HepG2 (cell line): Measurements from ENCODE around the gene GP1BA. TPM values are rescaled to one million over a fixed set of nuclear protein-coding genes. Genes with fewer than 3 reads are reported as not detected.

Experiments used
- ARNT2 ChIP-seq: sonication (generic); formaldehyde crosslinking; IDR thresholded peaks from 2 replicates; pipeline ENCODE4 v1.8.0; 2022; ENCODE audit warnings: mild to moderate bottlenecking, low read depth, missing genetic modification reagents, moderate library complexity
- FOXA3 ChIP-seq: IDR thresholded peaks from 2 replicates; pipeline ENCODE4 v1.6.1; 2016; ENCODE audit warnings: missing genetic modification reagents, missing compliant biosample characterization
- IKZF5 ChIP-seq: IDR thresholded peaks from 2 replicates; pipeline ENCODE4 v1.6.1; 2018; ENCODE audit warnings: missing genetic modification reagents, mild to moderate bottlenecking, missing compliant biosample characterization
- NPAS2 ChIP-seq: sonication (generic); formaldehyde crosslinking; IDR thresholded peaks from 2 replicates; pipeline ENCODE4 v1.8.0; 2022; ENCODE audit warnings: mild to moderate bottlenecking, missing genetic modification reagents, borderline replicate concordance
- SOX13 ChIP-seq, 3 experiments: fragments of 450-650 bp in 1 of 3; sonication (generic) in 1 of 3; formaldehyde crosslinking in 1 of 3; IDR thresholded peaks in 2 of 3; conservative IDR thresholded peaks in 1 of 3; 2 replicates each; pipeline versions ENCODE4 v1.5.0 to v1.6.1; 2016 to 2020; ENCODE audit warnings: antibody characterized with exemption in 1 of 3, mild to moderate bottlenecking in 1 of 3, missing compliant biosample characterization in 1 of 3, missing genetic modification reagents in 1 of 3, moderate library complexity in 1 of 3
- ZBED4 ChIP-seq: sonication (generic); formaldehyde crosslinking; IDR thresholded peaks from 2 replicates; pipeline ENCODE4 v1.4.0; 2020; ENCODE audit warnings: missing genetic modification reagents, borderline replicate concordance
- ZNF382 ChIP-seq: sonication (generic); formaldehyde crosslinking; IDR thresholded peaks from 2 replicates; pipeline ENCODE4 v1.5.0; 2020; ENCODE audit warnings: missing genetic modification reagents, mild to moderate bottlenecking, borderline replicate concordance
- ZNF550 ChIP-seq: sonication (generic); formaldehyde crosslinking; IDR thresholded peaks from 2 replicates; pipeline ENCODE4 v1.4.0; 2020; ENCODE audit warnings: mild to moderate bottlenecking, missing genetic modification reagents, borderline replicate concordance
- ZNF816 ChIP-seq: sonication (generic); formaldehyde crosslinking; IDR thresholded peaks from 2 replicates; pipeline ENCODE4 v1.8.0; 2022; ENCODE audit warnings: missing genetic modification reagents, mild to moderate bottlenecking, borderline replicate concordance
- ZSCAN5A ChIP-seq: sonication (generic); formaldehyde crosslinking; IDR thresholded peaks from 2 replicates; pipeline ENCODE4 v1.8.0; 2022; ENCODE audit warnings: mild to moderate bottlenecking, missing genetic modification reagents, borderline replicate concordance
- polyA plus RNA-seq, 8 experiments: library from polyadenylated mRNA; depleted of rRNA in 3 of 8; stranded (reverse) in 7 of 8; unstranded in 1 of 8; fragments of >200 nt; fragmentation: Illumina TruSeq in 4 of 8; extraction: Trizol in 4 of 8; gene quantifications; 2 replicates each; pipeline versions ENCODE4 v1.2.1 to v1.2.3, GENCODE V29; 2011 to 2016; ENCODE audit warnings: low read depth in 4 of 8, missing spikeins in 1 of 8, mixed read lengths in 1 of 8; ENCODE audit not compliant: insufficient read depth in 1 of 8
- total RNA-seq, 5 experiments: library from RNA; depleted of rRNA; stranded (reverse); fragments of >200 nt; fragmentation: Illumina TruSeq; extraction: Trizol; gene quantifications; 2 replicates each; pipeline ENCODE4 v1.2.3, GENCODE V29; 2016; ENCODE audit warnings: low read depth in 1 of 5
- TF ChIP-seq, protein P1 (sequence below): sonication (generic); formaldehyde crosslinking; IDR thresholded peaks from 2 replicates; pipeline ENCODE4 v1.4.0; 2020; ENCODE audit warnings: mild to moderate bottlenecking, missing genetic modification reagents
- TF ChIP-seq, protein P2 (sequence below): IDR thresholded peaks from 2 replicates; pipeline ENCODE4 v1.6.1; 2016; ENCODE audit warnings: low read depth, borderline replicate concordance
- TF ChIP-seq, protein P3 (sequence below): sonication (generic); formaldehyde crosslinking; IDR thresholded peaks from 2 replicates; pipeline ENCODE4 v1.4.0; 2020; ENCODE audit warnings: mild to moderate bottlenecking, missing genetic modification reagents, borderline replicate concordance

The GP1BA gene
- total and polyA plus RNA-seq, 2 of the 13 experiments (the other 11 are each of a cell fraction or from before 2014, with no cell fraction given): not detected

GRCh38 chr17:4908301-4908700 lies 23.8 kb upstream of the GP1BA start (continued):
- TF ChIP-seq NPAS2 (CRISPR knock-in tag) (no peak), ZNF816 (CRISPR knock-in tag) (no peak), FOXA3 (peak; percentile 37; the same call in 1 of the 2 replicates), SOX13 (IDR thresholded peaks at IDR 0.05) (no peak), SOX13 (CRISPR knock-in tag; conservative IDR thresholded peaks at IDR 0.05 in 1 of 2, IDR thresholded peaks at IDR 0.05 in 1 of 2) (no peak), ZNF382 (CRISPR knock-in tag) (no peak), ZSCAN5A (CRISPR knock-in tag) (no peak), ARNT2 (CRISPR knock-in tag) (0 out of 2 replicates have a peak, but pooled peaks have one; percentile 57), IKZF5 (CRISPR knock-in tag) (peak; percentile 58; the same call in 1 of the 2 replicates), ZBED4 (CRISPR knock-in tag) (no peak), ZNF550 (CRISPR knock-in tag) (no peak)
- TF ChIP-seq, protein P1, sequence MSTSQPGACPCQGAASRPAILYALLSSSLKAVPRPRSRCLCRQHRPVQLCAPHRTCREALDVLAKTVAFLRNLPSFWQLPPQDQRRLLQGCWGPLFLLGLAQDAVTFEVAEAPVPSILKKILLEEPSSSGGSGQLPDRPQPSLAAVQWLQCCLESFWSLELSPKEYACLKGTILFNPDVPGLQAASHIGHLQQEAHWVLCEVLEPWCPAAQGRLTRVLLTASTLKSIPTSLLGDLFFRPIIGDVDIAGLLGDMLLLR (CRISPR knock-in tag): no peak
- TF ChIP-seq, protein P2, sequence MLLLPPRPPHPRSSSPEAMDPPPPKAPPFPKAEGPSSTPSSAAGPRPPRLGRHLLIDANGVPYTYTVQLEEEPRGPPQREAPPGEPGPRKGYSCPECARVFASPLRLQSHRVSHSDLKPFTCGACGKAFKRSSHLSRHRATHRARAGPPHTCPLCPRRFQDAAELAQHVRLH (CRISPR knock-in tag): peak; percentile 74; the same call in 1 of the 2 replicates
- TF ChIP-seq, protein P3, sequence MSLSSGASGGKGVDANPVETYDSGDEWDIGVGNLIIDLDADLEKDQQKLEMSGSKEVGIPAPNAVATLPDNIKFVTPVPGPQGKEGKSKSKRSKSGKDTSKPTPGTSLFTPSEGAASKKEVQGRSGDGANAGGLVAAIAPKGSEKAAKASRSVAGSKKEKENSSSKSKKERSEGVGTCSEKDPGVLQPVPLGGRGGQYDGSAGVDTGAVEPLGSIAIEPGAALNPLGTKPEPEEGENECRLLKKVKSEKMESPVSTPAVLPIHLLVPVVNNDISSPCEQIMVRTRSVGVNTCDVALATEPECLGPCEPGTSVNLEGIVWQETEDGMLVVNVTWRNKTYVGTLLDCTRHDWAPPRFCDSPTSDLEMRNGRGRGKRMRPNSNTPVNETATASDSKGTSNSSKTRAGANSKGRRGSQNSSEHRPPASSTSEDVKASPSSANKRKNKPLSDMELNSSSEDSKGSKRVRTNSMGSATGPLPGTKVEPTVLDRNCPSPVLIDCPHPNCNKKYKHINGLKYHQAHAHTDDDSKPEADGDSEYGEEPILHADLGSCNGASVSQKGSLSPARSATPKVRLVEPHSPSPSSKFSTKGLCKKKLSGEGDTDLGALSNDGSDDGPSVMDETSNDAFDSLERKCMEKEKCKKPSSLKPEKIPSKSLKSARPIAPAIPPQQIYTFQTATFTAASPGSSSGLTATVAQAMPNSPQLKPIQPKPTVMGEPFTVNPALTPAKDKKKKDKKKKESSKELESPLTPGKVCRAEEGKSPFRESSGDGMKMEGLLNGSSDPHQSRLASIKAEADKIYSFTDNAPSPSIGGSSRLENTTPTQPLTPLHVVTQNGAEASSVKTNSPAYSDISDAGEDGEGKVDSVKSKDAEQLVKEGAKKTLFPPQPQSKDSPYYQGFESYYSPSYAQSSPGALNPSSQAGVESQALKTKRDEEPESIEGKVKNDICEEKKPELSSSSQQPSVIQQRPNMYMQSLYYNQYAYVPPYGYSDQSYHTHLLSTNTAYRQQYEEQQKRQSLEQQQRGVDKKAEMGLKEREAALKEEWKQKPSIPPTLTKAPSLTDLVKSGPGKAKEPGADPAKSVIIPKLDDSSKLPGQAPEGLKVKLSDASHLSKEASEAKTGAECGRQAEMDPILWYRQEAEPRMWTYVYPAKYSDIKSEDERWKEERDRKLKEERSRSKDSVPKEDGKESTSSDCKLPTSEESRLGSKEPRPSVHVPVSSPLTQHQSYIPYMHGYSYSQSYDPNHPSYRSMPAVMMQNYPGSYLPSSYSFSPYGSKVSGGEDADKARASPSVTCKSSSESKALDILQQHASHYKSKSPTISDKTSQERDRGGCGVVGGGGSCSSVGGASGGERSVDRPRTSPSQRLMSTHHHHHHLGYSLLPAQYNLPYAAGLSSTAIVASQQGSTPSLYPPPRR (CRISPR knock-in tag): no peak; the same call in 1 of the 2 replicates
